Stomach (tissue), 9 donors: Measurements from ENCODE around the gene ROPN1. TPM values are rescaled to one million over a fixed set of nuclear protein-coding genes. Genes with fewer than 3 reads are reported as not detected.

ENCODE experiments used
- DNase-seq, 2 donors: peaks; one replicate each; pipeline versions ENCODE4 v3.0.0 to v3.0.0-alpha.2; 2013 to 2019
- H3K27ac ChIP-seq, 5 donors: fragments of 200-600 bp in 4 of 5; sonication (generic) in 4 of 5; one replicate each; pipeline ENCODE4 v1.5.1; 2013 to 2019; ENCODE audit warnings: mild to moderate bottlenecking in 1 of 5, moderate library complexity in 1 of 5
- H3K27me3 ChIP-seq, 3 donors: fragments of 200-600 bp; sonication (generic); one replicate each; pipeline ENCODE4 v1.5.1; 2017 to 2019; ENCODE audit warnings: mixed run types in 1 of 3
- H3K36me3 ChIP-seq, 4 donors: fragments of 200-600 bp; sonication (generic); 1 replicate in 3 of 4; 2 replicates in 1 of 4; pipeline ENCODE4 v1.5.1; 2016 to 2019
- H3K4me1 ChIP-seq, 4 donors: fragments of 200-600 bp; sonication (generic); one replicate each; pipeline ENCODE4 v1.5.1; 2016 to 2019
- H3K4me3 ChIP-seq, 4 donors: fragments of 200-600 bp; sonication (generic) in 3 of 4; one replicate each; pipeline ENCODE4 v1.5.1; 2016 to 2019; ENCODE audit warnings: mild to moderate bottlenecking in 1 of 4
- H3K9me3 ChIP-seq, 4 donors: fragments of 200-600 bp; sonication (generic); one replicate each; pipeline ENCODE4 v1.5.1; 2016 to 2019
- CTCF ChIP-seq, 7 experiments: fragments of 450-650 bp in 4 of 7; fragments of 200-600 bp in 3 of 7; sonication (generic) in 3 of 7; IDR thresholded peaks; one replicate each; pipeline ENCODE4 v1.5.1; 2016 to 2019; ENCODE audit warnings: antibody characterized with exemption in 7 of 7, control low read depth in 2 of 7, mild to moderate bottlenecking in 1 of 7
- EP300 ChIP-seq: sonication (generic); formaldehyde crosslinking; IDR thresholded peaks from one replicate; pipeline ENCODE4 v1.6.1; 2017; ENCODE audit warnings: antibody characterized with exemption
- POLR2A ChIP-seq, 4 donors: fragments of 450-650 bp; IDR thresholded peaks; one replicate each; pipeline ENCODE4 v1.6.1; 2016; ENCODE audit warnings: antibody characterized with exemption in 4 of 4, control low read depth in 2 of 4, mild to moderate bottlenecking in 1 of 4, moderate library complexity in 1 of 4
- POLR2AphosphoS5 ChIP-seq, 3 donors: sonication (generic); formaldehyde crosslinking; IDR thresholded peaks; one replicate each; pipeline ENCODE4 v1.6.1; 2016; ENCODE audit warnings: antibody characterized with exemption in 3 of 3
- WGBS, 5 donors: extraction: QIAGEN DNeasy Blood & Tissue Kit in 3 of 5; methylation state at CpG; one replicate each; pipeline versions ENCODE4 v1.1.5 to v1.1.7; 2013 to 2018; 5-methylcytosine and 5-hydroxymethylcytosine counted together
- intact Hi-C: fragments of 100-400 bp; cut with DNase I; formaldehyde crosslinking; loops from one replicate; pipeline ENCODE4 v1.15.1; 2023; ENCODE audit warnings: low total_unique reads
- polyA plus RNA-seq, 3 donors: library from polyadenylated mRNA; stranded (reverse); fragments of 200-250 nt; gene quantifications; one replicate each; pipeline ENCODE4 v1.2.3, GENCODE V29; 2013
- total RNA-seq, 5 donors: library from RNA; depleted of rRNA; stranded (reverse); fragments of >200 nt; gene quantifications; one replicate each; pipeline versions ENCODE4 v1.1.0 to v1.2.3, GENCODE V29; 2014 to 2016
- donor health status: healthy with polysubstance abuse.
- donor health status: Bipolar disorder and iron deficiency.
- donor health status: healthy.

The ROPN1 gene
- total and polyA plus RNA-seq, 8 donors: 0.15 to 0.55 TPM; not detected in 6

DNA sequence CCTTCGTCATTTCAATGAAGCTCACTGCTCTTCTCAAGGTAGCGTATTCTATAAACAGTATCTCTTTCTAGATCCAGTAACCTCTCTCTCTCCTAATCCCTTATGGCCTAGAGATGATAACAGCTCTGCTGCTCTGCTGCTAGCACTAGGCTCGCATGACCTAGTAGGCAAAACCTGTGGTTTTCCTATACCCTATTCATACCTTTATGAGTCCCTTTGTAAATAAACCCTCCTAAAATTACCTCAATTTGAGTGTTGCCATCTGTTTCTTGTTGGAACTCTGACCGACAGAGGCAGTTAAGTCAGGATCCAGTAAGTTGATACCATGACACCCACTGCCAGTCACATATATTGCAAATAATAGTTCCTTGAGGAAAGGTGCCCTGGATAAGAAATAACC, 38.2 kb downstream of the ROPN1 start:
- no peak overlapping the region for H3K4me3 ChIP-seq
- peaks cover 6 to 38% (median 22%) of the 10 kb centered on the region in 4 donors for H3K36me3 ChIP-seq
- no peaks in the 10 kb centered on the region for H3K9me3 ChIP-seq
- H3K27me3 ChIP-seq: no peaks in the 10 kb centered on the region
- H3K4me1 ChIP-seq: peaks cover 0 to 10% (median 2%) of the 10 kb centered on the region in 4 donors
- DNase-seq: no peak
- no peak overlapping the region for H3K27ac ChIP-seq
- 88 to 96% (median 90%) methylated on average over 4 of the region's 4 CpGs for WGBS, 5 donors
- intact Hi-C loops: no loop called here
- TF ChIP-seq POLR2A (IDR thresholded peaks at IDR 0.05) (no peak), POLR2AphosphoS5 (IDR thresholded peaks at IDR 0.05) (no peak), EP300 (no peak), CTCF (IDR thresholded peaks at IDR 0.05) (no peak)

- Histone ChIP-seq H3K27me3 (no peaks in the 10 kb centered on the region), H3K4me1 (peaks cover 0 to 10% (median 2%) of the 10 kb centered on the region in 4 donors), H3K4me3 (no peak overlapping the region), H3K36me3 (peaks cover 6 to 46% (median 29%) of the 10 kb centered on the region in 4 donors), H3K9me3 (no peaks in the 10 kb centered on the region), H3K27ac (no peak overlapping the region)
- WGBS, 5 donors: 94 to 97% (median 97%) methylated on average over 4 of the region's 4 CpGs
- intact Hi-C loops: no loop called here
- no peak for DNase-seq
- TF ChIP-seq CTCF (IDR thresholded peaks at IDR 0.05): no peak
- TF ChIP-seq POLR2A (IDR thresholded peaks at IDR 0.05): no peak
- no peak for TF ChIP-seq EP300
- TF ChIP-seq POLR2AphosphoS5 (IDR thresholded peaks at IDR 0.05): no peak
These were observed 38.9 kb downstream of the ROPN1 start for GRCh38 chr3:123952844-123953520.

DNA sequence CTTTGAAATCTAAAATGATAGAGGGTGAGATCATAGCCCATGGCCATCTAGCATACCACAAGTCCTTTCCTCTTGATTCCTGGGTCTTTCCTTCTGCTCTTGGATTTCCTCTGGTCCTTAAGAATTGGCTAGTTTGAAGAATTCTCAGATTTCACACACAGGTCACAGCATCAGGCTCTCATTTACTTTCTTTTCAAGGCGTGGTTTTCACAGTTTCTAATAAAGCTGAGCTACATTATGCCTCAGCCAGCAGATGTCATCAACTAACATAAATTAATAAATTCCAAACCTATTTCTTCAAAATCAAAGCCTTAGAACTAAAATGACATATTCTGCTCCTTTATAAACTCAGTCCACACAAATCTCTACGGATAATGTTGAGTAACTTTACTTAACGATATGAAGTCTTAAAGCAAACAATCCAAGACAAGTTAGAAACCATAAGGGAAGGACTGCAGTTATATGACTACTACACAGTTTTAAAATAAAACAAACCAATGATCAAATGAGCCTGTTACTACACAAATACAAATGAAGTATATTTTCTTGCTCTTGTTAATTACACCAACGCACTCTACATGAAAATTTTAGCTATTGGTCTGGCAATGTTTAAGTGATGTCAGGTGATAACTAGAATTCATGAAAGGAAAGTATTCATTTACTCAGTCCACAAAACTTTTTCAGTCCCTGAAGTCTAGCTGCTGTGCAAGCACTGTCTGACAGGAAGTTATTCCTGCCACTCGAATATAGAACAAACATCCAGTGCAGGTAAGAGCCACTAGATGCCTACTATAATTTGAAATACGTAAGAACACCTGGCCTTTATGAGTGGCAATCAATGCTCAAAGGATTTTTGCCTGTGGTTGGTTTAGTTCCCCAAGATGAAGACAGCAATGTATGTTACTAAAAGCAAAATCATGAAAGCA, 40.1 kb downstream of the ROPN1 start:
- H3K9me3 ChIP-seq: no peaks in the 10 kb centered on the region
- TF ChIP-seq POLR2A (IDR thresholded peaks at IDR 0.05) (no peak), EP300 (no peak), POLR2AphosphoS5 (IDR thresholded peaks at IDR 0.05) (no peak), CTCF (IDR thresholded peaks at IDR 0.05) (no peak)
- H3K36me3 ChIP-seq: peaks cover 6 to 55% (median 37%) of the 10 kb centered on the region in 4 donors
- H3K27ac ChIP-seq: no peak overlapping the region
- no peaks in the 10 kb centered on the region for H3K27me3 ChIP-seq
- H3K4me3 ChIP-seq: no peak overlapping the region
- intact Hi-C loops: no loop called here
- peak in 1 of 2 donors; percentile 35 for DNase-seq
- 32 to 59% (median 48%) methylated on average over 6 of the region's 6 CpGs for WGBS, 5 donors
- H3K4me1 ChIP-seq: peaks cover 0 to 10% (median 2%) of the 10 kb centered on the region in 4 donors

DNA sequence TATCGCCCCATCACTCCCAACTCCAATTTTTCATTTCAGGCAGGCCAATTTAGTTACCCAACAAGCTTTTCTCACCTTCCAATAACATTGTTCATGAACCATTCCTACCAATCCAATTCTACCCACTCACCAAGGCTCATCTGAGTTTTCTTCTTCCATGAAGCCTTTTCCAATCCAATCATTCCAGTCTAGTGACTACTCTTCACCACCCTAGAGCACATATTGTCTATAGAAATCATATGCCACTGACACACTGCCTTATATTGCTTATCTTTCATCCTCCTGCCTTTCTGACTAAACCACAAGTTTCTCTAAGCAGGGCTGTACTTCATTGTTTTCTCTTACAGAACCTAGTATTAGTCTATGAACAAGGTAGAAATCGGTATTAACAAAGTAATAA, 42.3 kb downstream of the ROPN1 start:
- Histone ChIP-seq H3K27me3 (no peaks in the 10 kb centered on the region), H3K4me3 (no peak overlapping the region), H3K4me1 (peaks cover 0 to 10% (median 2%) of the 10 kb centered on the region in 4 donors), H3K27ac (no peak overlapping the region), H3K36me3 (peaks cover 6 to 53% (median 45%) of the 10 kb centered on the region in 4 donors), H3K9me3 (no peaks in the 10 kb centered on the region)
- no peak for DNase-seq
- WGBS, 5 donors: 94 to 98% (median 97%) methylated on average over 2 of the region's 2 CpGs
- no peak for TF ChIP-seq EP300
- TF ChIP-seq POLR2A (IDR thresholded peaks at IDR 0.05): no peak
- intact Hi-C loops: no loop called here
